Uterus (tissue), 2 donors: Measurements from ENCODE around the gene DCTD.

ENCODE experiments used
- POLR2A ChIP-seq, 2 donors: fragments of 450-650 bp; IDR thresholded peaks; one replicate each; pipeline ENCODE4 v1.6.1; 2016; ENCODE audit warnings: antibody characterized with exemption in 2 of 2, mild to moderate bottlenecking in 1 of 2, moderate library complexity in 1 of 2
- TF ChIP-seq, protein P1 (sequence below), 4 experiments: fragments of 200-600 bp in 2 of 4; fragments of 450-650 bp in 2 of 4; sonication (generic) in 2 of 4; IDR thresholded peaks; one replicate each; pipeline ENCODE4 v1.5.1; 2016 to 2019; ENCODE audit warnings: antibody characterized with exemption in 4 of 4, mild to moderate bottlenecking in 2 of 4, moderate library complexity in 1 of 4

DNA sequence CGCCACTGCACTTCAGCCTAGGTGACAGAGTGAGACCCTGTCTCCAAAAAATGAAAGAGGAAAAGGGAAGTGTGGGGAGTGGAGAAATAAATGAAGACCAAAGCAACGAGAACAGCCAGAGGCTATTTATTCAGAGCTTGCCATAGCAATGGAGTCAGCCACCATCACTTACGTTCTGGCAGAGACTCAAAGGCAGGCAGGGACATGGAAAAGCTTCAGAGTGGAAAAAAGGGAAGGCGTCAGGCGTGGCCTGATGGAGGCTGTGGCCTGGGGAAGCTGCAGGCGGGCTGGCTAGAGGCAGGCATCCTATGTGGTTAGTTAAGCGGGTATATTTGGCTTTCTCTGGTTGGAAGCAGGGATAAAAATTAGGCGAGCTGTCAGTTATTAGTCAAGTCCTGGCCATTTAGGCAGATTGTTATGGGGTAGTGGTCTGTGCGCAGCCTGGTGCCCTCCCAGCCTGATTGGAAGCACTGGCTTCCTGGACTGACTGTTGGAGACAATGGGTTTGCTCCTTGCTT, 73.3 kb downstream of the DCTD start:
- TF ChIP-seq, protein P1, sequence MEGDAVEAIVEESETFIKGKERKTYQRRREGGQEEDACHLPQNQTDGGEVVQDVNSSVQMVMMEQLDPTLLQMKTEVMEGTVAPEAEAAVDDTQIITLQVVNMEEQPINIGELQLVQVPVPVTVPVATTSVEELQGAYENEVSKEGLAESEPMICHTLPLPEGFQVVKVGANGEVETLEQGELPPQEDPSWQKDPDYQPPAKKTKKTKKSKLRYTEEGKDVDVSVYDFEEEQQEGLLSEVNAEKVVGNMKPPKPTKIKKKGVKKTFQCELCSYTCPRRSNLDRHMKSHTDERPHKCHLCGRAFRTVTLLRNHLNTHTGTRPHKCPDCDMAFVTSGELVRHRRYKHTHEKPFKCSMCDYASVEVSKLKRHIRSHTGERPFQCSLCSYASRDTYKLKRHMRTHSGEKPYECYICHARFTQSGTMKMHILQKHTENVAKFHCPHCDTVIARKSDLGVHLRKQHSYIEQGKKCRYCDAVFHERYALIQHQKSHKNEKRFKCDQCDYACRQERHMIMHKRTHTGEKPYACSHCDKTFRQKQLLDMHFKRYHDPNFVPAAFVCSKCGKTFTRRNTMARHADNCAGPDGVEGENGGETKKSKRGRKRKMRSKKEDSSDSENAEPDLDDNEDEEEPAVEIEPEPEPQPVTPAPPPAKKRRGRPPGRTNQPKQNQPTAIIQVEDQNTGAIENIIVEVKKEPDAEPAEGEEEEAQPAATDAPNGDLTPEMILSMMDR (IDR thresholded peaks at IDR 0.05): no peak
- no peak for TF ChIP-seq POLR2A (IDR thresholded peaks at IDR 0.05)
